ENCODE results near the gene CCT5.

DNA sequence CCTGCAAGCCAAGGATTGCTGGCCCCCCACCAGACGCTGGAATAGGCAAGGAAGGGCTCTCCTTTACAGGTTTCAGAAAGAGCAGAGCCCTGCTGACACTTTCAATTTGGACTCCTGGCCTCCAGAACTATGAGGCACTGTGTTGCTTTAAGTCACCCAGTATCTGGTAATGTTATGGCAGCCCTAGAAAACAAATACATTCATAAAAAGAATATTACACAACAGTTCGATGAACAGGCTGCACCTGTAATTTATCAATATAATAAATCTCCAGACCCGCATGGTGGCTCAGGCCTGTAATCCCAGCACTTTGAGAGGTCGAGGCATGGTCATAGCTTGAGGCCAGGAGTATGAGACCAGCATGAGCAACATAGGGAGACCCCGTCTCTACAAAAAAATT lies 50.2 kb downstream of the CCT5 start:
- TF ChIP-seq, protein P1, sequence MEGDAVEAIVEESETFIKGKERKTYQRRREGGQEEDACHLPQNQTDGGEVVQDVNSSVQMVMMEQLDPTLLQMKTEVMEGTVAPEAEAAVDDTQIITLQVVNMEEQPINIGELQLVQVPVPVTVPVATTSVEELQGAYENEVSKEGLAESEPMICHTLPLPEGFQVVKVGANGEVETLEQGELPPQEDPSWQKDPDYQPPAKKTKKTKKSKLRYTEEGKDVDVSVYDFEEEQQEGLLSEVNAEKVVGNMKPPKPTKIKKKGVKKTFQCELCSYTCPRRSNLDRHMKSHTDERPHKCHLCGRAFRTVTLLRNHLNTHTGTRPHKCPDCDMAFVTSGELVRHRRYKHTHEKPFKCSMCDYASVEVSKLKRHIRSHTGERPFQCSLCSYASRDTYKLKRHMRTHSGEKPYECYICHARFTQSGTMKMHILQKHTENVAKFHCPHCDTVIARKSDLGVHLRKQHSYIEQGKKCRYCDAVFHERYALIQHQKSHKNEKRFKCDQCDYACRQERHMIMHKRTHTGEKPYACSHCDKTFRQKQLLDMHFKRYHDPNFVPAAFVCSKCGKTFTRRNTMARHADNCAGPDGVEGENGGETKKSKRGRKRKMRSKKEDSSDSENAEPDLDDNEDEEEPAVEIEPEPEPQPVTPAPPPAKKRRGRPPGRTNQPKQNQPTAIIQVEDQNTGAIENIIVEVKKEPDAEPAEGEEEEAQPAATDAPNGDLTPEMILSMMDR (IDR thresholded peaks at IDR 0.05), result no peak
- no peak for TF ChIP-seq EZH2 (IDR thresholded peaks at IDR 0.05; ENCODE audit: borderline replicate concordance, insufficient read depth, low read depth, low read length, poor library complexity, severe bottlenecking)
